Measurements from ENCODE around the gene AKT2. TPM values are rescaled to one million over a fixed set of nuclear protein-coding genes. Genes with fewer than 3 reads are reported as not detected.

The AKT2 gene
- total and polyA plus RNA-seq, 12 donors = 56.7 to 147 (median 123) TPM

GRCh38 chr19:40241125-40241808 lies 43.9 kb downstream of the AKT2 start:
- DNase-seq (no peak), ATAC-seq (peak in 2 of 8 donors; percentile 18 to 21)
- TF ChIP-seq CTCF (IDR thresholded peaks at IDR 0.05) = no peak
- intact Hi-C loops (cut with DNase I) = no loop called here
- Histone ChIP-seq H3K36me3 (peaks cover 0 to 62% (median 33%) of the 10 kb centered on the region in 9 donors), H3K27me3 (no peaks in the 10 kb centered on the region), H3K27ac (peak overlapping the region in 8 of 10 donors; percentile 10 to 79 (median 66)), H3K4me3 (no peak overlapping the region), H3K9me3 (no peaks in the 10 kb centered on the region), H3K4me1 (peaks cover 12 to 47% (median 30%) of the 10 kb centered on the region in 9 donors)
- WGBS, 2 donors = 75 to 76% methylated on average over 12 of the region's 12 CpGs

DNA sequence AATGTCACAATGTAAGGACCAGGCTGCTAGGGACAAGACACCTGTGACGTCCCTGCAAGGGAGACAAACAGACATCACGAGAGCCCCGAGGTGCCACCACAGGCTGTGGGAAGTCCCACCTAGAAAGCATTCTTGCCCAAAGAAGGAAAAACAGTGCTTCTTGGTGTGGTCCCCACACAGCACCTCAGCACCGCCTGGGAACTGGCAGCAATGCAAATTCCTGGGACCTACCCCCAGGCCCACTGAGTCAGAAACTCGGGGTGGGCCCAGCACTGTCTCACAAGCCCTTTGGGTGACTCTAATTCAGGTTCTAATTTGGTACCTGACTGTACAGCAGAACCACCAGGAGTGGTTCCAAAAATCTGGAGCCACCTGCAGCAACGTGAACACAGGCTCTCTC lies 44.8 kb downstream of the AKT2 start:
- 95% methylated on average over 6 of the region's 6 CpGs for WGBS, 2 donors
- Histone ChIP-seq H3K27ac (no peak overlapping the region), H3K9me3 (no peaks in the 10 kb centered on the region), H3K4me1 (peaks cover 12 to 39% (median 25%) of the 10 kb centered on the region in 9 donors), H3K4me3 (no peak overlapping the region), H3K36me3 (peaks cover 0 to 71% (median 39%) of the 10 kb centered on the region in 9 donors), H3K27me3 (no peaks in the 10 kb centered on the region)
- intact Hi-C loops (cut with DNase I) = no loop called here
- DNase-seq (no peak), ATAC-seq (no peak)
- TF ChIP-seq CTCF (IDR thresholded peaks at IDR 0.05) = no peak

DNA sequence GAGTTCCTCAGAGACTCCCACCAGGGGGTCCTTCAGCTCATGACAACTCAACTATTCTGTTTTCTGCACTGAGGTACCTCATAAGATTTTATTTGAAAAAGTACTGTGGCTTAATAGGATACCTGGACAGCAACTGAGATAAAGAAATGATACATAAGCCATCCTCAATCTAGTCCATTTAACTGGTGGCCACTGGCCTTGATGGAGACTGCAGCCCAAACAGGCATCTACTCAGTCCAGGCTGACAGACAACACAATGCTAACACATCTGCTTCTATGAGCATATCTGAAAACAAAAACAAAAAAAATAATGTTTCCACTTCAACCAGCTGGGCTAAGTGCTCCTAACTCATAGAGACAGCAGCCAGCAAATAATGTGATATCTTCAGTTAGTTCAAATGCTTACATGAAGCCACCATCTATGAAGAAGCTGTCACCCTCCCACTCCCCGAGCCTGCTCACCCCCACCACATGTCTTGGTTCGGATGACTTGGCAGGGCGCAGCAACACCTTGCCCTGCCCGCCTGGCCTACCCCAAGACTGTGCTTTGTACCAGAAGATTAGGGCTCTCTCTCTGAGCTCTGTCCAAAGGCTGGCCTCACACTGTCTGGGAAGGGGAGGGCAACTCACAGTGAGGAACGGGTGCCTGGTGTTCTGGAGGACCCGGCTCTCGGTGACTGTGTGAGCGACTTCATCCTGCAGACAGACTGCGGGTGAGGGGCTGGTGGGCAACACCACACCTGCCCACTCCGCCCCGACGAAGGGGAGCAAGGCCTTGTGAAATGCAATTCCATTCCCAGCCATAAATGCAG lies 45.5 kb downstream of the AKT2 start:
- DNase-seq (no peak), ATAC-seq (no peak)
- Histone ChIP-seq H3K4me3 (no peak overlapping the region), H3K9me3 (no peaks in the 10 kb centered on the region), H3K27ac (no peak overlapping the region), H3K4me1 (peaks cover 12 to 32% (median 23%) of the 10 kb centered on the region in 9 donors), H3K36me3 (peaks cover 0 to 78% (median 46%) of the 10 kb centered on the region in 9 donors), H3K27me3 (no peaks in the 10 kb centered on the region)
- intact Hi-C loops (cut with DNase I) = no loop called here
- no peak for TF ChIP-seq CTCF (IDR thresholded peaks at IDR 0.05)
- 94 to 96% methylated on average over 12 of the region's 12 CpGs for WGBS, 2 donors

DNA sequence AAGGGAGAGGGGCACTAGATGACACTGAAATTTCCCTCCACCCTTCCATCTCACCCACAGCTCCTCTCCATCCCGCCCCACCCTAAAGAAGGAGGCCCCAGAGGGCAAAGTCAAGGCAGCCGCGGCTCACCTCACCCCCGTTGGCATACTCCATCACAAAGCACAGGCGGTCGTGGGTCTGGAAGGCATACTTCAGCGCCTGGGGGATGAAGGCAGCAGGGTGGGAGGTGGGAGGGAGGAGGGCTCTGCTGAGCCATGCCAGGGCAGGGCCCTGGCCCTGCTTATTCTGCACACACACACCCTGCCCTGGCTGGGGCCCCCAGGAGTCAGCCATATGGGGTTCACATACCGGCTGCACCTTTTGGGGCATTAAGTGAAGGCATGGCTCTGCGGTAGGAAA lies 46.4 kb downstream of the AKT2 start:
- Histone ChIP-seq H3K4me3 (no peak overlapping the region), H3K27ac (no peak overlapping the region), H3K4me1 (peaks cover 12 to 30% (median 23%) of the 10 kb centered on the region in 9 donors), H3K36me3 (peaks cover 0 to 87% (median 46%) of the 10 kb centered on the region in 9 donors), H3K9me3 (no peaks in the 10 kb centered on the region), H3K27me3 (no peaks in the 10 kb centered on the region)
- no peak for TF ChIP-seq CTCF (IDR thresholded peaks at IDR 0.05)
- no peak for DNase-seq
- WGBS, 2 donors = 91 to 94% methylated on average over 9 of the region's 9 CpGs
- intact Hi-C loops (cut with DNase I) = no loop called here
- no peak for ATAC-seq

All from heart right ventricle (tissue), 16 donors.